IMR-90 (cell line): Measurements from ENCODE around the gene FBLN1. TPM values are rescaled to one million over a fixed set of nuclear protein-coding genes. Genes with fewer than 3 reads are reported as not detected.

Source experiments
- ATAC-seq: fragments of 200-7000 bp; cut with Tn5 transposase; 2 replicates; pipeline ENCODE4 v1.9.1; 2020; ENCODE audit warnings: low read depth, mild to moderate bottlenecking, moderate library complexity
- BruUV-seq: library from RNA; stranded (reverse); fragments of 400-500 nt; replicated peaks from 2 replicates; lab custom pipeline; 2021; lab: Mats Ljungman, UMichigan
- CTCF ChIA-PET: fragments of 300-600 bp; formaldehyde crosslinking; extraction: SDS; loops from one replicate; lab custom pipeline; 2021; ENCODE audit warnings: antibody characterized with exemption; lab: Yijun Ruan, JAX
- POLR2A ChIA-PET: fragments of 300-600 bp; sonication (Branson Sonifier 250); formaldehyde crosslinking; loops from one replicate; lab custom pipeline; 2022; ENCODE audit warnings: antibody characterized with exemption; ENCODE audit not compliant: unreplicated experiment; lab: Charles Lee
- DNase-seq: peaks from one replicate; pipeline ENCODE4 v3.0.0; 2013
- H2AFZ ChIP-seq: replicated peaks from 2 replicates; pipeline ENCODE3; 2013; ENCODE audit warnings: low read length, mild to moderate bottlenecking; ENCODE audit not compliant: poor library complexity
- H2AK5ac ChIP-seq: 2 replicates; pipeline ENCODE4 v1.6.1; 2013; ENCODE audit warnings: low read depth, low read length, inconsistent platforms
- H2AK9ac ChIP-seq: replicated peaks from 2 replicates; pipeline ENCODE3; 2013; ENCODE audit warnings: mild to moderate bottlenecking, low read depth, low read length, moderate library complexity; ENCODE audit not compliant: poor library complexity
- H2BK120ac ChIP-seq: 2 replicates; pipeline ENCODE4 v1.6.1; 2013; ENCODE audit warnings: low read depth, low read length, inconsistent platforms
- H2BK15ac ChIP-seq: 3 replicates; pipeline ENCODE4 v1.6.1; 2013; ENCODE audit warnings: low read depth, low read length, inconsistent platforms
- H2BK20ac ChIP-seq: 2 replicates; pipeline ENCODE4 v1.6.1; 2013; ENCODE audit warnings: low read depth, mild to moderate bottlenecking, inconsistent platforms, low read length, moderate library complexity
- H2BK5ac ChIP-seq: 2 replicates; pipeline ENCODE4 v1.6.1; 2013; ENCODE audit warnings: mild to moderate bottlenecking, low read depth, low read length, inconsistent platforms; ENCODE audit not compliant: poor library complexity, severe bottlenecking
- H3K14ac ChIP-seq: replicated peaks from 2 replicates; pipeline ENCODE4 v1.6.1; 2013; ENCODE audit warnings: low read depth, low read length, inconsistent platforms
- H3K18ac ChIP-seq: 2 replicates; pipeline ENCODE4 v1.6.1; 2013; ENCODE audit warnings: low read depth, low read length, control low read depth
- H3K23ac ChIP-seq: 2 replicates; pipeline ENCODE4 v1.6.1; 2013; ENCODE audit warnings: low read depth, low read length, inconsistent platforms
- H3K27ac ChIP-seq: 2 replicates; pipeline ENCODE4 v1.5.1; 2013; ENCODE audit warnings: mild to moderate bottlenecking, control low read depth, low read length; ENCODE audit not compliant: insufficient read depth
- H3K27me3 ChIP-seq: 2 replicates; pipeline ENCODE4 v1.6.1; 2013; ENCODE audit warnings: low read length; ENCODE audit not compliant: control insufficient read depth, insufficient read depth
- H3K36me3 ChIP-seq: 2 replicates; pipeline ENCODE4 v1.6.1; 2013; ENCODE audit warnings: low read length, mixed read lengths; ENCODE audit not compliant: control insufficient read depth, insufficient read depth
- H3K4ac ChIP-seq: 2 replicates; pipeline ENCODE4 v1.6.1; 2013; ENCODE audit warnings: low read depth, low read length, inconsistent platforms
- H3K4me1 ChIP-seq: 2 replicates; pipeline ENCODE4 v1.6.1; 2013; ENCODE audit warnings: low read length, mixed read lengths; ENCODE audit not compliant: control insufficient read depth, insufficient read depth
- H3K4me2 ChIP-seq: 2 replicates; pipeline ENCODE4 v1.6.1; 2013; ENCODE audit warnings: low read depth, mild to moderate bottlenecking, control low read depth, low read length, moderate library complexity
- H3K4me3 ChIP-seq: 2 replicates; pipeline ENCODE4 v1.5.1; 2013; ENCODE audit warnings: low read depth, mild to moderate bottlenecking, control low read depth, low read length, moderate library complexity; ENCODE audit not compliant: insufficient read depth
- H3K56ac ChIP-seq: 2 replicates; pipeline ENCODE4 v1.6.1; 2013; ENCODE audit warnings: low read length, inconsistent platforms; ENCODE audit not compliant: insufficient read depth; ENCODE audit errors: extremely low read depth
- H3K79me1 ChIP-seq, 2 experiments: 2 replicates each; pipeline ENCODE4 v1.6.1; 2013; ENCODE audit warnings: low read length in 2 of 2, inconsistent platforms in 1 of 2, low read depth in 1 of 2
- H3K9ac ChIP-seq: 2 replicates; pipeline ENCODE4 v1.6.1; 2013; ENCODE audit warnings: low read depth, low read length, control low read depth
- H3K9me1 ChIP-seq: 2 replicates; pipeline ENCODE4 v1.6.1; 2013; ENCODE audit warnings: low read length, inconsistent platforms; ENCODE audit not compliant: insufficient read depth
- H3K9me3 ChIP-seq: 2 replicates; pipeline ENCODE4 v1.6.1; 2013; ENCODE audit warnings: low read length; ENCODE audit not compliant: control insufficient read depth, insufficient read depth
- H4K20me1 ChIP-seq: 2 replicates; pipeline ENCODE4 v1.6.1; 2013; ENCODE audit warnings: low read length, inconsistent platforms; ENCODE audit not compliant: insufficient read depth
- H4K5ac ChIP-seq: 2 replicates; pipeline ENCODE4 v1.6.1; 2013; ENCODE audit warnings: mild to moderate bottlenecking, low read depth, low read length, control low read depth
- H4K8ac ChIP-seq, 2 experiments: 2 replicates each; pipeline ENCODE4 v1.6.1; 2013; ENCODE audit warnings: low read depth in 2 of 2, low read length in 2 of 2, control low read depth in 1 of 2, inconsistent platforms in 1 of 2
- H4K91ac ChIP-seq: 2 replicates; pipeline ENCODE4 v1.6.1; 2013; ENCODE audit warnings: low read depth, low read length, inconsistent platforms; ENCODE audit not compliant: insufficient read depth
- BHLHE40 ChIP-seq: fragments of 150-350 bp; IDR thresholded peaks from 2 replicates; pipeline ENCODE4 v1.6.1; 2016; ENCODE audit warnings: mild to moderate bottlenecking, low read depth, low read length
- CEBPB ChIP-seq: IDR thresholded peaks from 2 replicates; pipeline ENCODE4 v1.6.1; 2012; ENCODE audit warnings: low read depth, low read length, improper control_type of control experiment
- CHD1 ChIP-seq: IDR thresholded peaks from 2 replicates; pipeline ENCODE4 v1.6.1; 2012; ENCODE audit warnings: low read depth, low read length, improper control_type of control experiment
- MXI1 ChIP-seq: IDR thresholded peaks from 2 replicates; pipeline ENCODE4 v1.6.1; 2012; ENCODE audit warnings: low read depth, mild to moderate bottlenecking, low read length, moderate library complexity, borderline replicate concordance
- NFE2L2 ChIP-seq: fragments of 150-350 bp; IDR thresholded peaks from 2 replicates; pipeline ENCODE4 v1.6.1; 2016; ENCODE audit warnings: low read depth, mild to moderate bottlenecking, low read length
- POLR2A ChIP-seq: IDR thresholded peaks from 2 replicates; pipeline ENCODE4 v1.6.1; 2012; ENCODE audit warnings: mild to moderate bottlenecking, low read depth, low read length
- RAD21 ChIP-seq: IDR thresholded peaks from 2 replicates; pipeline ENCODE4 v1.6.1; 2012; ENCODE audit warnings: low read length, improper control_type of control experiment
- RCOR1 ChIP-seq: IDR thresholded peaks from 2 replicates; pipeline ENCODE4 v1.6.1; 2012; ENCODE audit warnings: mild to moderate bottlenecking, low read length, improper control_type of control experiment; ENCODE audit not compliant: insufficient replicate concordance
- WGBS, 2 experiments: methylation state at CpG; one replicate each; pipeline versions ENCODE4 v1.1.5 to v1.1.7; 2013; ENCODE audit warnings: missing lambda C conversion rate in 2 of 2; ENCODE audit not compliant: insufficient read length in 1 of 2; ENCODE audit errors: extremely low coverage in 2 of 2; 5-methylcytosine and 5-hydroxymethylcytosine counted together
- dilution Hi-C: fragments of 300-500 bp; cut with HindIII; formaldehyde crosslinking; loops from one replicate; pipeline ENCODE4 v1.14.3; 2018; ENCODE audit warnings: low sequenced_read_pairs; ENCODE audit not compliant: unreplicated experiment
- in situ Hi-C: fragments of 300-500 bp; cut with MboI; formaldehyde crosslinking; loops from 3 replicates; pipeline ENCODE4 v1.14.3; 2019; ENCODE audit warnings: low sequenced_read_pairs, inconsistent platforms, mixed read lengths
- intact Hi-C: fragments of 100-400 bp; cut with micrococcal nuclease; formaldehyde crosslinking; loops from 2 replicates; pipeline ENCODE4 v1.10.0; 2022
- polyA plus RNA-seq, 3 experiments: library from polyadenylated mRNA; depleted of rRNA; stranded (reverse); fragments of >200 nt; gene quantifications; 2 replicates each; pipeline ENCODE4 v1.2.3, GENCODE V29; 2012; ENCODE audit warnings: low replicate concordance in 1 of 3
- total RNA-seq: library from RNA; depleted of rRNA; stranded (reverse); fragments of >200 nt; gene quantifications from 2 replicates; pipeline ENCODE4 v1.2.3, GENCODE V29; 2012

Gene FBLN1
- total and polyA plus RNA-seq, 2 of the 4 experiments (the other 2 are of a cell fraction): 11.3 to 87.9 TPM

DNA sequence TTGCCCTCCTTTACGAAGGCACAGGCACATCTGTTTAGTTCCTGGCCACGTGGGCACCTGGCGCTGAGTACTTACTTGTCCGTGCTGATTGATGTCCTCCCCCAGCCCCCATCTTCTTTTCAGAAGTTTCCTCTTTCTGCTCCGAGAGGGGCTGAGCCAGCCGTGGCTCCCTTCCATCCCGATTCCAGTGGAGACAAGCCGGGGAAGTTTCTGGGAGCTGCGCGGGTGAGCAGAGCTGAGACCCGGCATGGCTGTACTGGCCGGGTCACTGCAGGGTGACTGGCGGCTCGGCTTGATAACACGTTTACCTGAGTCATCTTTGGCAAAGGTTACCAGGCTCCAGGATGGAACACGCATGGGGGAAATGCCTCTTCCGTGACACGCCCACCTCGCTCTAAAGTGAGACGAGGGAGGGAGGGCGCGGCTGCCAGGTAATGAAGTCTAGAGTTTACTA is 123.5 kb downstream of the FBLN1 start:
- no peak for ATAC-seq
- Histone ChIP-seq H3K27ac (no peak overlapping the region), H2BK20ac (no peak overlapping the region), H3K9me3 (no peaks in the 10 kb centered on the region), H3K79me1 (no peaks in the 10 kb centered on the region), H2BK5ac (no peak overlapping the region), H2BK120ac (no peak overlapping the region), H4K8ac (no peak overlapping the region), H2AK5ac (no peak overlapping the region), H2AK9ac (no peak overlapping the region), H4K91ac (no peak overlapping the region), H3K14ac (no peak overlapping the region), H3K4me3 (no peak overlapping the region), H3K9me1 (0 out of 2 replicates have a peak, but pooled peaks cover 3% of the 10 kb centered on the region), H3K18ac (no peak overlapping the region), H3K4me2 (no peak overlapping the region), H2AFZ (peak overlapping the region; percentile 51), H3K23ac (no peak overlapping the region), H4K5ac (no peak overlapping the region), H3K36me3 (no peaks in the 10 kb centered on the region), H4K20me1 (no peaks in the 10 kb centered on the region), H3K56ac (no peak overlapping the region), H3K4ac (no peak overlapping the region), H3K4me1 (no peaks in the 10 kb centered on the region), H3K9ac (no peak overlapping the region), H2BK15ac (no peak overlapping the region), H3K27me3 (peaks cover 19% of the 10 kb centered on the region)
- ChIA-PET CTCF (interaction anchor here (0.6 kb wide), 1 partner anchor 28 kb away, joined by 3 read pairs; no protein-coding TSS in a partner anchor), POLR2A (no interaction called here)
- dilution Hi-C loops (no loop called here), in situ Hi-C loops (no loop called here), intact Hi-C loops (no loop called here)
- WGBS, 2 experiments: 83% methylated on average over 16 of the region's 22 CpGs; no CpG with 5 or more reads in 1 of the 2 experiments
- no TSS peak for BruUV-seq
- TF ChIP-seq POLR2A (no peak), RAD21 (no peak), MXI1 (no peak), RCOR1 (no peak), CHD1 (no peak), NFE2L2 (no peak), BHLHE40 (no peak), CEBPB (no peak)
- DNase-seq: no peak
